GM18873 (cell line): ENCODE measurements around the gene EIF5B.
"Not testable (repeated sequence)": the region's sequence is repeated elsewhere in the genome, so short reads cannot be mapped to it uniquely, and the experiment has no call there.

Experiments used
- ATAC-seq: cut with Tn5 transposase; IDR thresholded peaks from one replicate; pipeline ENCODE4 v1.9.1; 2021; ENCODE audit warnings: mild to moderate bottlenecking, moderate library complexity, moderate number of reproducible peaks; ENCODE audit not compliant: unreplicated experiment, low FRiP score

The EIF5B gene

GRCh38 chr2:99368854-99369253 lies 31.7 kb downstream of the EIF5B start:
- not testable (repeated sequence) for ATAC-seq

- no peak for ATAC-seq
Observed at GRCh38 chr2:99373144-99373543, 36.0 kb downstream of the EIF5B start.

DNA sequence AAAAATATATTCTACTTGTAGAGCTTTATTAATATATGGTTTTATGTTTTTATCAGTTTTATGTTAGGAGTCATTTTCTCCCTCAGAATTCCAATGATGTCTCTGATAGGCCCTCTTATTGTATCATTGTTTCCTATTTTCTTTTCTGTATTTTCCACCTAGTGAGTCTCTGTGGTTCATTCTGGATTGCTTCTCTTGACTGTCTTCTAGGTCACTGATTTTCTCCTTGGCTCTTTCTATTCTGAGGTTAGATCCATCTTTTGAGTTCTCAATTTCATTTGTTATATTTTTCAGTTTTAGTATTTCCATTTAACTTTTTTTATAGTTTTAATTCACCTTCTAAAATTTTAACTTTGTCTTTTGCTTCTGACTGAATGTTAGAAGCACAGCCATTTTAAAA lies 37.6 kb downstream of the EIF5B start:
- no peak for ATAC-seq

GRCh38 chr2:99376254-99376864 lies 39.2 kb downstream of the EIF5B start:
- ATAC-seq: no peak

- ATAC-seq: no peak
Observed at GRCh38 chr2:99377879-99378278, 40.7 kb downstream of the EIF5B start.

DNA sequence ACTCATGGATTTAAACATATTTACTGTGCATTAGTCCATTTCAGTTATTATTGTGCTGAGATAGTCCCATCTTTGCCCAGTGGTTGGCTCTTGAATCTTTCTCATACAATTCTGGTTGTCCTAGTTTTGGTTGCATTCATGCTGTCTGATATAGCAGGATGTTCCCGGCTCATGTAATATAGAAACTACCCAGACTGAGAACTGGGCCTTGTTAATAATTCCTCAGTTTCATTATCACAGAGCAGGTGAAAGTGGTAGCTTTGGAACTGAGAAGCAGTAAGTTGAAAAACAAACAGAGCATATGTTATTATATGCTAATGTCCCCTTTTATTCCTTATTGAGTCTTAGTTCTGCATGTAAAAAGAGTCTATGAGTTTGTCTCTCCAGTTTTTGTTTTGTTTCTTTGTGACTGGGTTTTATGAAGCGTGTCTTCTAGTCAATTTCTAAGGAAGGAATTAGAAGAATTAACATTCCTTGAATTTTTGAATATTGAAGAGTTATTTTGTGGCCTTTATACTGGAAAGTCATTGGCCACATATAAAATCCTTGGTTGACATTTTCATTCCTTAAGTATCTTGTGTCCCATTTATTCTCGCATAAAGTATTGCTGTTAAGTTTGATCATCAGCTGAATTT lies 43.3 kb downstream of the EIF5B start:
- no peak for ATAC-seq

DNA sequence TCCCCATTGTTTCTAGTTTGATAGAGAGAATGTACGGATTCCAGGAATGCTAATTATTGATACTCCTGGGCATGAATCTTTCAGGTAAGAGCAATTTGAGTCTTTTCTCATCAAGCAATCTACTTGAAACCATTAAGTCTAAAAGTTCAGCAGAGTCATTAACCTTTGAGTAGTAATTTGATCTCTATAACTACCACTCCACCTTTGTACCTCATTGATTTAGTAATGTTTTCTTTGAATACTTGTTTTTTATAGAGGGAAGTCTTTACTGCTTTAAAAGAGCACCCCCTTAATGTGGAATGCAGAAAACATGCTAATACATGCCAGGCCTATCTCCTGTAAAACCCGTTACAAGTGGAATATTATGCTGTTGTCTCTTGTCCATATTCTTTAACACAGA lies 45.0 kb downstream of the EIF5B start:
- ATAC-seq: no peak

GRCh38 chr2:99386011-99386410 lies 48.8 kb downstream of the EIF5B start:
- ATAC-seq: no peak

GRCh38 chr2:99388892-99389291 lies 51.7 kb downstream of the EIF5B start:
- ATAC-seq: no peak

- no peak for ATAC-seq
Observed at GRCh38 chr2:99389371-99389770, 52.2 kb downstream of the EIF5B start.

DNA sequence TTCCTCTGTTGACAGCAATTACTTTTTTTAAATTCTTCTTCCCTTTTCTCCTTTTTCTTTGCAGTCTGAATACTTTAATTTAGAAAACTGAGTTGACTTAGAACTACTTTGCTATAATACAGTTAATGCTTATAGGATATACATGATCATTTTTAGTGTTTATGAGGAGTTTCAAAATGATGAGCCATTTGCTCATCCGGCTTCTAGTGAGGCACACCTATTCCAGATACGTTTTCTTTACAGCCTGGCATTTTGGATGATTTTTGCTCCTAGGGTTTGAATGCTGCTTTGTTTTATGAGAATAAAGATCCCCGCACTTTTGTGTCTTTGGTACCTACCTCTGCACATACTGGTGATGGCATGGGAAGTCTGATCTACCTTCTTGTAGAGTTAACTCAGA lies 52.8 kb downstream of the EIF5B start:
- no peak for ATAC-seq

DNA sequence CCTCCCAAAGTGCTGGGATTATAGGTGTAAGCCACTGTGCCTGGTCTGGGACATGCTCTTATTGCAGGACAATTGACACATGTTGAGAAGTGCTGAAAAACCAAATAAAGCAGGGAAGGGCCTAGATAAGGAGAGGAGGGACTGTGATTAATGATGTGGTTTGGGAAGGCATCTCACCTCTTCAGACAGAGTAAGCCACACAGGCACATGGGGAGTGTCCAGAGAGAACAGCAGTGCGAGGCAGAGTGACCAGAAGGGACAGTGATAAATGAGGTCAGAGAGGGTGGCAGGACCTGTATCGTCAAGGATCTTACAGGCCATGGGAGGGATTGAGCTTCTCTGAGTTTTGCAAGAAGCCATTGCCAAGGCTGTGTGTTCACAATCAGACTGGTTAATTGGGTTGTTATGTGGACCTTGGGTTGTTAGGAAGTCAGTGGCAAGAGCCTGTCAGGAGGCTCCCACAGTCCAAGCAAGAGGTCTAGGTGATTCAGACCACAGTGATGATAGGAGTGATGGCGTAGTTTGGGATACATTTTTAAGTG lies 58.5 kb downstream of the EIF5B start:
- no peak for ATAC-seq

GRCh38 chr2:99397266-99397920 lies 60.2 kb downstream of the EIF5B start:
- ATAC-seq: no peak

DNA sequence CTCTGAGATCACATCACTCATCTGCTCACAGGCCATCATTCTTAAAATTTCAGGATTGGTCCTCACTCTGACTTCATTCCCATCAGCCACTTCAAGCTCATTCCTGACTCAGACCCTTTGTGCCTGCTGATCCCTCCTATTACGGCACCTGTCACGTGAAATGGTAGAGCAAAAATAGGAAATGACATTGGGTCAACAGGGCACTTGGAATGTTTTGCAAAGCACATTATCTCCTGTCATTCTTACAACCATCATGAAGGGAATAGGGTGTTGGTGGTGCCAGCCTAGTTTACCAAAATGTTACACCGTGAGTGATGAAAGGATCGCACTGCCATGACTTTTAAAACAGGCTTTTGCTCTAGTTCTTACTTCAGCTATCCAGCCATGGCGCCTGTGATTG lies 61.1 kb downstream of the EIF5B start:
- no peak for ATAC-seq

DNA sequence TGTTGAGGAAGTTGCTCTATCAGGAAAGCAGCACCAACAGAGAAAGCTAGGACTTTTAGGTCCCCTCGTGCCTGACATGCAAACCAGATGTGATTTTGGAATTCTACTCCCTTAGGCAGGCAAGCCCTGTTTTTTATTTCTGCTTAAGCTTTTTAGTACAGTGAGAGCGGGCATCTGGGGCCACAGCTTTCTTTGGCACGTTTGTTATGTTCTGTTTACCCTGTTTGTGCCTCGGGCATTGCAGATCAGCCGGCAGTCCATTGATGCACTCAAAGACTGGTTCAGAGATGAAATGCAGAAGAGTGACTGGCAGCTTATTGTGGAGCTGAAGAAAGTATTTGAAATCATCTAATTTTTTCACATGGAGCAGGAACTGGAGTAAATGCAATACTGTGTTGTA lies 61.9 kb downstream of the EIF5B start:
- ATAC-seq: no peak

GRCh38 chr2:99399795-99400194 lies 62.6 kb downstream of the EIF5B start:
- ATAC-seq: no peak

- ATAC-seq: no peak
Observed at GRCh38 chr2:99401841-99402240, 64.7 kb downstream of the EIF5B start.

DNA sequence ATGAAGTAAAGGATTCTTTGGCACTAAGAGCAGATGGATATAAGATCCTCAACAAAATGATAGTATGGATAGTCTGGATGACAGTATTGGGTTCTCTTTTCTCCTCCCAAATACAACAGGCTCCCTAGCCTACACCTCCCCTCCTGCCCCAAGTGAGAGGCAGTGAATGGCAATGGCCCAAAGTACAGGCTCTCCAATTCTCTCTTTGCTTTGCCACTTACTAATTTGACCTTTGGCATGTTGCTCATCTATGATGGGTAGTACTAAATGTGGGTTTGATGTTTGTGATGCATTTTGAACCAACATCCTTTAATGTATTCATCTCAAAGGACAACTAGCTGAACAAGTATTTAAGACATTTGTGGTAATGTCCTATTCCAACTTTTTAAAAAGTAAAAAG lies 65.9 kb downstream of the EIF5B start:
- no peak for ATAC-seq

- ATAC-seq: no peak
Observed at GRCh38 chr2:99403524-99403923, 66.3 kb downstream of the EIF5B start.

GRCh38 chr2:99404039-99404796 lies 67.0 kb downstream of the EIF5B start:
- no peak for ATAC-seq
